Fibroblast of skin of right biceps (primary cell): ENCODE data around the gene NDE1.
A peak's percentile ranks its signal among the peaks of the same experiment; 100 is the strongest.

Source experiments
- DNase-seq: peaks from one replicate; pipeline ENCODE4 v3.0.0-alpha.2; 2013

The NDE1 gene

GRCh38 chr16:15739950-15740349, 89.9 kb downstream of the NDE1 start:
- DNase-seq, result no peak

GRCh38 chr16:15741207-15741871, 91.3 kb downstream of the NDE1 start:
- no peak for DNase-seq

GRCh38 chr16:15742716-15743115, 92.7 kb downstream of the NDE1 start:
- DNase-seq, result no peak

- DNase-seq, result no peak
These were observed 93.6 kb downstream of the NDE1 start for GRCh38 chr16:15743657-15744056.

GRCh38 chr16:15746332-15746731, 96.3 kb downstream of the NDE1 start:
- DNase-seq, result no peak

GRCh38 chr16:15747937-15748336, 97.9 kb downstream of the NDE1 start:
- DNase-seq, result no peak

- DNase-seq, result no peak
These were observed 98.6 kb downstream of the NDE1 start for GRCh38 chr16:15748654-15749053.

GRCh38 chr16:15749371-15749770, 99.3 kb downstream of the NDE1 start:
- no peak for DNase-seq

GRCh38 chr16:15749985-15750384, 99.9 kb downstream of the NDE1 start:
- DNase-seq, result no peak

GRCh38 chr16:15751940-15752339, 101.9 kb downstream of the NDE1 start:
- DNase-seq, result no peak

GRCh38 chr16:15752717-15753488, 102.9 kb downstream of the NDE1 start:
- no peak for DNase-seq

GRCh38 chr16:15754821-15755534, 104.9 kb downstream of the NDE1 start:
- no peak for DNase-seq

GRCh38 chr16:15757077-15757386, 107.0 kb downstream of the NDE1 start:
- no peak for DNase-seq

GRCh38 chr16:15757630-15758251, 107.7 kb downstream of the NDE1 start:
- DNase-seq, result no peak

- no peak for DNase-seq
These were observed 109.0 kb downstream of the NDE1 start for GRCh38 chr16:15759070-15759469.

- no peak for DNase-seq
These were observed 110.1 kb downstream of the NDE1 start for GRCh38 chr16:15760129-15760528.

GRCh38 chr16:15764112-15764511, 114.1 kb downstream of the NDE1 start:
- no peak for DNase-seq

GRCh38 chr16:15765116-15765515, 115.1 kb downstream of the NDE1 start:
- no peak for DNase-seq

- peak; percentile 48 for DNase-seq
These were observed 115.8 kb downstream of the NDE1 start for GRCh38 chr16:15765880-15766279.

GRCh38 chr16:15766918-15767317, 116.9 kb downstream of the NDE1 start:
- no peak for DNase-seq

- no peak for DNase-seq
These were observed 118.2 kb downstream of the NDE1 start for GRCh38 chr16:15768201-15768600.

- DNase-seq, result no peak
These were observed 119.2 kb downstream of the NDE1 start for GRCh38 chr16:15769239-15769638.

GRCh38 chr16:15770107-15770506, 120.1 kb downstream of the NDE1 start:
- DNase-seq, result no peak

GRCh38 chr16:15770512-15770911, 120.5 kb downstream of the NDE1 start:
- peak; percentile 52 for DNase-seq
